IPS DF 6.9 (cell line): Measurements from ENCODE around the gene CTNNA3.
"Not testable (repeated sequence)": the region's sequence is repeated elsewhere in the genome, so short reads cannot be mapped to it uniquely, and the experiment has no call there.

Source experiments
- DNase-seq: peaks from one replicate; pipeline ENCODE4 v3.0.0-alpha.2; 2013; ENCODE audit warnings: low read depth, low spot score
- H3K27ac ChIP-seq: one replicate; pipeline ENCODE4 v1.5.1; 2013; ENCODE audit warnings: low read length, control low read depth
- H3K27me3 ChIP-seq: 2 replicates; pipeline ENCODE4 v1.6.1; 2013; ENCODE audit warnings: mild to moderate bottlenecking, low read length; ENCODE audit not compliant: control insufficient read depth, insufficient read depth
- H3K36me3 ChIP-seq: 2 replicates; pipeline ENCODE4 v1.6.1; 2013; ENCODE audit warnings: low read length; ENCODE audit not compliant: control insufficient read depth, insufficient read depth
- H3K4me1 ChIP-seq: 2 replicates; pipeline ENCODE4 v1.6.1; 2013; ENCODE audit warnings: low read length; ENCODE audit not compliant: control insufficient read depth, insufficient read depth
- H3K4me3 ChIP-seq: 2 replicates; pipeline ENCODE4 v1.5.1; 2013; ENCODE audit warnings: mild to moderate bottlenecking, low read length
- H3K9me3 ChIP-seq: 2 replicates; pipeline ENCODE4 v1.6.1; 2013; ENCODE audit warnings: low read length, inconsistent platforms; ENCODE audit not compliant: control insufficient read depth, insufficient read depth
- WGBS: extraction: QIAGEN DNeasy Blood & Tissue Kit; methylation state at CpG from one replicate; pipeline ENCODE4 v1.1.7; 2013; ENCODE audit warnings: mixed read lengths, missing lambda C conversion rate; ENCODE audit not compliant: insufficient read length, insufficient coverage; 5-methylcytosine and 5-hydroxymethylcytosine counted together

The CTNNA3 gene

GRCh38 chr10:67550838-67551402, 145.1 kb downstream of the CTNNA3 start:
- no CpG with 5 or more reads among the region's 16 CpGs for WGBS
- no peak for DNase-seq
- no peaks in the 10 kb centered on the region for H3K36me3 ChIP-seq
- no peaks in the 10 kb centered on the region for H3K27me3 ChIP-seq
- H3K4me3 ChIP-seq = no peak overlapping the region
- H3K9me3 ChIP-seq = no peaks in the 10 kb centered on the region
- no peak overlapping the region for H3K27ac ChIP-seq
- no peaks in the 10 kb centered on the region for H3K4me1 ChIP-seq

GRCh38 chr10:67550046-67550445, 145.9 kb downstream of the CTNNA3 start:
- Histone ChIP-seq H3K27ac (no peak overlapping the region), H3K27me3 (no peaks in the 10 kb centered on the region), H3K4me3 (no peak overlapping the region), H3K9me3 (no peaks in the 10 kb centered on the region), H3K4me1 (no peaks in the 10 kb centered on the region), H3K36me3 (no peaks in the 10 kb centered on the region)
- no CpG with 5 or more reads among the region's 2 CpGs for WGBS
- no peak for DNase-seq

GRCh38 chr10:67549390-67549789, 146.6 kb downstream of the CTNNA3 start:
- Histone ChIP-seq H3K9me3 (no peaks in the 10 kb centered on the region), H3K4me1 (no peaks in the 10 kb centered on the region), H3K27ac (no peak overlapping the region), H3K4me3 (no peak overlapping the region), H3K36me3 (no peaks in the 10 kb centered on the region), H3K27me3 (no peaks in the 10 kb centered on the region)
- DNase-seq = no peak
- no CpG with 5 or more reads among the region's 2 CpGs for WGBS

GRCh38 chr10:67541411-67541810, 154.6 kb downstream of the CTNNA3 start:
- no peak overlapping the region for H3K4me3 ChIP-seq
- no peaks in the 10 kb centered on the region for H3K27me3 ChIP-seq
- no peaks in the 10 kb centered on the region for H3K9me3 ChIP-seq
- no peaks in the 10 kb centered on the region for H3K4me1 ChIP-seq
- H3K36me3 ChIP-seq = no peaks in the 10 kb centered on the region
- no peak overlapping the region for H3K27ac ChIP-seq
- DNase-seq = no peak

- no peaks in the 10 kb centered on the region for H3K4me1 ChIP-seq
- no peak overlapping the region for H3K27ac ChIP-seq
- DNase-seq = no peak
- WGBS = no CpG with 5 or more reads among the region's 6 CpGs
- no peaks in the 10 kb centered on the region for H3K36me3 ChIP-seq
- H3K9me3 ChIP-seq = no peaks in the 10 kb centered on the region
- H3K4me3 ChIP-seq = no peak overlapping the region
- no peaks in the 10 kb centered on the region for H3K27me3 ChIP-seq
These were observed 156.7 kb downstream of the CTNNA3 start for GRCh38 chr10:67539312-67539711.

- no CpG with 5 or more reads among the region's 1 CpG for whole genome bisulfite sequencing
- Histone ChIP-seq H3K9me3 (no peaks in the 10 kb centered on the region), H3K36me3 (no peaks in the 10 kb centered on the region), H3K4me1 (no peaks in the 10 kb centered on the region), H3K4me3 (no peak overlapping the region), H3K27me3 (no peaks in the 10 kb centered on the region), H3K27ac (no peak overlapping the region)
- no peak for DNase-seq
These were observed 158.1 kb downstream of the CTNNA3 start for GRCh38 chr10:67537906-67538305.

- Histone ChIP-seq H3K4me1 (no peaks in the 10 kb centered on the region), H3K9me3 (no peaks in the 10 kb centered on the region), H3K27me3 (no peaks in the 10 kb centered on the region), H3K36me3 (no peaks in the 10 kb centered on the region), H3K27ac (no peak overlapping the region), H3K4me3 (no peak overlapping the region)
- no CpG with 5 or more reads among the region's 1 CpG for WGBS
- no peak for DNase-seq
These were observed 162.6 kb downstream of the CTNNA3 start for GRCh38 chr10:67533376-67533775.

GRCh38 chr10:67530990-67531389, 165.0 kb downstream of the CTNNA3 start:
- not testable (repeated sequence) for H3K36me3 ChIP-seq, DNase-seq, H3K4me1 ChIP-seq

GRCh38 chr10:67527351-67527750, 168.6 kb downstream of the CTNNA3 start:
- Histone ChIP-seq H3K36me3 (no peaks in the 10 kb centered on the region), H3K27ac (no peak overlapping the region), H3K4me3 (no peak overlapping the region), H3K9me3 (no peaks in the 10 kb centered on the region), H3K27me3 (no peaks in the 10 kb centered on the region), H3K4me1 (no peaks in the 10 kb centered on the region)
- no peak for DNase-seq

More at GRCh38 chr10:67530990-67531389, 165.0 kb downstream of the CTNNA3 start:
- no CpG with 5 or more reads among the region's 3 CpGs for WGBS
- H3K27ac ChIP-seq, H3K4me3 ChIP-seq, H3K9me3 ChIP-seq, H3K27me3 ChIP-seq: not testable (repeated sequence)

GRCh38 chr10:67521546-67521945, 174.4 kb downstream of the CTNNA3 start:
- DNase-seq = no peak
- Histone ChIP-seq H3K9me3 (no peaks in the 10 kb centered on the region), H3K36me3 (no peaks in the 10 kb centered on the region), H3K4me3 (no peak overlapping the region), H3K4me1 (no peaks in the 10 kb centered on the region), H3K27ac (no peak overlapping the region), H3K27me3 (no peaks in the 10 kb centered on the region)
- no CpG with 5 or more reads among the region's 2 CpGs for WGBS

- Histone ChIP-seq H3K4me3 (no peak overlapping the region), H3K9me3 (no peaks in the 10 kb centered on the region), H3K27me3 (no peaks in the 10 kb centered on the region), H3K27ac (no peak overlapping the region), H3K36me3 (no peaks in the 10 kb centered on the region), H3K4me1 (no peaks in the 10 kb centered on the region)
- peak; percentile 27 for DNase-seq
- no CpG with 5 or more reads among the region's 5 CpGs for WGBS
These were observed 175.0 kb downstream of the CTNNA3 start for GRCh38 chr10:67520924-67521520.
